C4-2B (cell line): ENCODE results near the gene NR3C2.

Experiments used
- ZFX ChIP-seq: fragments of 450-650 bp; IDR thresholded peaks from 2 replicates; pipeline ENCODE4 v1.6.1; 2017
- TF ChIP-seq, protein P1 (sequence below): fragments of 450-650 bp; conservative IDR thresholded peaks from 2 replicates; pipeline ENCODE4 v1.5.1; 2017; ENCODE audit warnings: mild to moderate bottlenecking

DNA sequence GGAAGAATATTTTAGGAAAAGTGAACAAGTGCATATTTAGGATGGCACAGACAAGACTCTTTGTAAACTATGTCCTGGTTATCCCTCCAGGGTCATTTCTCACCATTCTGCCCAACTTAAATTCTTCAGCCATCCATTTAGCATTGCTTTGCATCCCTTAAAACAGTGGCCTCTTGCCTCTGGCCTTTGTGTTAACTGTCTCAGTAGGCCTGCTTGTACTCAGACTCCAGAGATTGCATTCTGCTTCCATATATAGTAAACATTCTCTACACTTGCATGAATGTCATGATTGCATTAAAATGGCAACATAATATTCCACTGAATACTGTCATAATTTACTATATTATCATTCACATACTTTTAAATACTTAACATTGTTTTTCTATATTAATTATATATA is 43.2 kb downstream of the NR3C2 start:
- TF ChIP-seq, protein P1, sequence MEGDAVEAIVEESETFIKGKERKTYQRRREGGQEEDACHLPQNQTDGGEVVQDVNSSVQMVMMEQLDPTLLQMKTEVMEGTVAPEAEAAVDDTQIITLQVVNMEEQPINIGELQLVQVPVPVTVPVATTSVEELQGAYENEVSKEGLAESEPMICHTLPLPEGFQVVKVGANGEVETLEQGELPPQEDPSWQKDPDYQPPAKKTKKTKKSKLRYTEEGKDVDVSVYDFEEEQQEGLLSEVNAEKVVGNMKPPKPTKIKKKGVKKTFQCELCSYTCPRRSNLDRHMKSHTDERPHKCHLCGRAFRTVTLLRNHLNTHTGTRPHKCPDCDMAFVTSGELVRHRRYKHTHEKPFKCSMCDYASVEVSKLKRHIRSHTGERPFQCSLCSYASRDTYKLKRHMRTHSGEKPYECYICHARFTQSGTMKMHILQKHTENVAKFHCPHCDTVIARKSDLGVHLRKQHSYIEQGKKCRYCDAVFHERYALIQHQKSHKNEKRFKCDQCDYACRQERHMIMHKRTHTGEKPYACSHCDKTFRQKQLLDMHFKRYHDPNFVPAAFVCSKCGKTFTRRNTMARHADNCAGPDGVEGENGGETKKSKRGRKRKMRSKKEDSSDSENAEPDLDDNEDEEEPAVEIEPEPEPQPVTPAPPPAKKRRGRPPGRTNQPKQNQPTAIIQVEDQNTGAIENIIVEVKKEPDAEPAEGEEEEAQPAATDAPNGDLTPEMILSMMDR: no peak
- TF ChIP-seq ZFX: no peak
